NCI-H460 (cell line): ENCODE measurements around the gene KANK4. TPM values are rescaled to one million over a fixed set of nuclear protein-coding genes. Genes with fewer than 3 reads are reported as not detected.

Experiments used
- DNase-seq: peaks from one replicate; pipeline ENCODE4 v3.0.0-alpha.2; 2016; ENCODE audit warnings: low read depth; ENCODE audit errors: extremely low read depth
- total RNA-seq: library from RNA; depleted of rRNA; stranded (reverse); fragments of >200 nt; shearing (Covaris generic); gene quantifications from 2 replicates; pipeline ENCODE4 v1.2.3, GENCODE V29; 2014

KANK4 gene
- total RNA-seq, 1 experiment from 2014 or later: 0.07 TPM

DNA sequence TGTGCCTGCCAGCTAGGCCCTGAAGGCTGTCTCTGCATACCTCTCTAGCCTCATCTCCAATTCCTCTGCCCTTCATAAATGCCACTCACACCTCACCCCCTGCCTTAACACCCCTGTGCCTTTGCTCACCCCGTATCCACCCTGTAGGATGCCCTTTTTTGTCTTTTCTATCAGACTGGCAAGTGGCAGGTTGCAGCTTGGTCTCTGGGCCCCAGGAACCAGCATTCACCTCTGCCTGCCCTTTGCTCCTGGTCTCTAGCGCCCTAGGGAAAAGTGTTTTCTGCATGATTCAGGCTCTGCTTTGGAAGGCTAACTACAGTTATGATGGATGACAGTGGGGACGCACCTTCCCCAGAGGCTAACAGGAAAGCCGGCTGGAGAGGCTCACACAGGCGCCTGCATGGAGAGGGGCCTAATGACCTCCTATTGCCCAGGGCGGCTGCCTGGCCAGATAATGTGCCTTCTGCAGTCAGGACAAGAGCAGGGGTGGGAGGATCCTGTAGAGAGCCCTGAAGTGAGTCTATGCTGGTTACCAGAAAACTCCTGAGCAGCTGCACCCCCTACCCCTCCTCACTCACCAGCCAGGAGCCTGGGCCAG, 11.2 kb downstream of the KANK4 start:
- DNase-seq: no peak

DNA sequence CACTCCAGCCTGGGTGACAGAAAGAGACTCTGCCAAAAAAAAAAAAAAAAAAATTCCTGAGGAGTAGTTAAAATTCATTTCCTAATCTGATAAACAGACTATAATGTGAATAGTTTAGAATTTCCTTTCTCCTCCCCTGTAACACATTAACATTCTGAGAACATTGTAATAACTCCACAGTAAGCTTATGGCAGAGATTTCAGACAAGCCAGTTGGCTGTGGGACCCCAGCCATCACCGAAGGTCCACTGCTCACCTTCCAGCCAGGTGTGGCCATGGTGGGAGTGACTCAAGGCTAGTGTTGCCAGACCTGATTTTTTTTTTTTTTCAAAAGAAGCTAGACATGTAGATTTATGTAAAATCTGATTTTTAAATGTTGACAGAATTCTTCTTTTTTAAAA, 11.8 kb downstream of the KANK4 start:
- DNase-seq: no peak

DNA sequence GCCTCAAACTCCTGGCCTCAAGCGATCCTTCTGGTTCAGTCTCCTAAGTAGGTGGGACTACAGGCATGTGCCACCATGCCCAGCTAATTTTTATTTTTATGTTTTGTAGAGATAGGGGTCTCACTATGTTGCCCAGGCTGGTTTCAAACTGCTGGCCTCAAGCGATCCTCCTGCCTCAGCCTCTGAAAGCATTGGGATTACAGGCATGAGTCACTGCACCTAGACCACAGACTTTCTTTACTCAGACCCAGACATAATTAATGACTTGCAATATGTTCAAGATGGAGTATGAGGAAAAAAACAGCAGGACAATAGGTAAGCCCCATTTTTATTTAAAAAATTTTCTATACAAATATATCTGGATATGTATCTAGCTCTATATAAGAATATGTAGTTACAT, 13.2 kb downstream of the KANK4 start:
- no peak for DNase-seq

GRCh38 chr1:62304975-62305374, 14.3 kb downstream of the KANK4 start:
- DNase-seq: no peak

DNA sequence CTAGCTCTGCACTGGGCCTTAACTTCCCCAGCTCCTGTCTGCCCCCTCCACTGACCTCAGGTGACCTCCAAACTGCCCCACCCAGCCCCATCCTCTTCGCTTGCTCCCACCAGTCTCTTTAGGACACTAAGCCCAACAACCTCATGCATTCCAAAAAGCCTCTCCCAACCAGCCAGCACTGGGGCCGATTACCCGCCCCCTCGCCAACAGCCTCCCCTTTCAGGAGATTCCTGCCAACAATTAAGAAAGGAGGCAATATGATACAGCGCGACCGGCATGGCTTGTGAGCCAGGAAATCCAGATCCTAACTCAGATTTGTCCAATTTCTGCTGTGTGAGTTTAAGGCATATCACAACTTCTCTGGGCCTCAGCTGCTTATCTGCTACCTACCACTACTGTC, 14.7 kb downstream of the KANK4 start:
- no peak for DNase-seq

DNA sequence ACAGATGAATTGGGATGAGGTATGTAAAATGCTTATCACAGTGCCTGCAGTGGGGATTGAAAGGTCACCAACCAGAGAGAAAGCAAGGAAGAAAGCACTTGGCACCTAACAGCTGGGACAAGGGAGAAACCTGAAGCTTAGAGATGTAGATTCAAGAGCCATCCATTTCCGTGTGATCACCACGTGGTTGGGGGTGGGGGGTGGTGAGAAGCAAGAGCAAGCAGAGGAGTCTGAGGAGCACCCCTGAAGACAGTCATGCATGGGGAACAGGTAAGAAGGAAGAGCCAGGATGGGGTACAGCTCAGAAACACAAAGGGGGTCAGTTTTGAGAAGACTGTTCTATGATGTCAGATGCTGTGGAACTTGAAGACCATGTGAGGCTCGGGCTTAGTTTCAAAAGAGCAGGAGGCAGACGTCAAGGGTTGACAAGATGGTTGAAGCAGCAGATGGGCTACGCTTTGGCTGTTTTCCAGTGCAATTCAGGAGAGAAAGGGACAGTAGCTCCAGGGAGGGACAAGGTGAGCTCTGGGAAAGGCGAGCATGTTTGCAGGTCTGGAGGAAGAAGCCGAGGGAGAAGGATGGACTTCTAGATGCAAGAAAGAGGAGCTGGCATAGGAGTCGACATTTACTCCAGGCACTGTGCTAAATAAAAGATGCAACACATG, 17.4 kb downstream of the KANK4 start:
- no peak for DNase-seq

- DNase-seq: no peak
These were observed 19.6 kb downstream of the KANK4 start for GRCh38 chr1:62299426-62300200.

- DNase-seq: no peak
These were observed 23.2 kb downstream of the KANK4 start for GRCh38 chr1:62295921-62296491.

GRCh38 chr1:62294261-62294660, 25.0 kb downstream of the KANK4 start:
- no peak for DNase-seq

DNA sequence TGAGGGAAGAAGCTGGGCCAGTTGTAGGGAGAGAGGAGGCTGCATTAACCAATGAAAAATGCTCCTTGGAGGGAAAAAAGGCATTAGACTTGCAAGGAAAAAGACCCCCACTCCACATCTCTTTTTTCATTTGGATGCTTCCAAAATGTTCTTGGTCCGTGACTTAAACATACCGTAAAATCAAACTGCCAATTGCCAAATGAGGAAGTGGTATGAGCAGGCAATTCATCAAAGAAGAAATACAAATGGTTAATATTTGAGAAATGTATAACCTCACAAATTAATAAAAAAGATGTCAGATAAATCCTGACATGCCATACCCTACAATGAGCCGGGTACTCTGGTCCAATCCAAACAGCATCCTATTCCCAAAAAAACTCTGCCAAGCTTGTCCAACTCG, 30.6 kb downstream of the KANK4 start:
- no peak for DNase-seq

DNA sequence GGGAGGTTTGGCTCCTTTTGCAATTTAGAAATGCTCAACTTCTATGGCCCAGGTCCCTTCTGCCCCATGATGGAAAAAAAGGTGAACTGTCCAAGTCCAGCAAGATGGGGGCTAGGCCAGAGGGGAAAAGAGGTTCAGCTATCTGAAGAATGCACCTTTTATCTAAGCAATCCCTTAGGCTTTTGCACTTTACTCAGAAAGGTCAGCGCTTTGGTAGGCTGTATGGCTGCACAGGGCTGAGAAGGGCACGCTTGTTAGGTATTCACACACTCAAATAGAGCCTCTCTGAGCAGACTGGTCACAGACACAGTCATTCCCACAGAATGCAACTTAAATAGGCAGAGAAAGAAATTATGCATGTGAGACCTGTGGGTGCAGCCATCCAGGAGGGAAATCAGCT, 31.0 kb downstream of the KANK4 start:
- DNase-seq: no peak

GRCh38 chr1:62286786-62287224, 32.4 kb downstream of the KANK4 start:
- DNase-seq: no peak

DNA sequence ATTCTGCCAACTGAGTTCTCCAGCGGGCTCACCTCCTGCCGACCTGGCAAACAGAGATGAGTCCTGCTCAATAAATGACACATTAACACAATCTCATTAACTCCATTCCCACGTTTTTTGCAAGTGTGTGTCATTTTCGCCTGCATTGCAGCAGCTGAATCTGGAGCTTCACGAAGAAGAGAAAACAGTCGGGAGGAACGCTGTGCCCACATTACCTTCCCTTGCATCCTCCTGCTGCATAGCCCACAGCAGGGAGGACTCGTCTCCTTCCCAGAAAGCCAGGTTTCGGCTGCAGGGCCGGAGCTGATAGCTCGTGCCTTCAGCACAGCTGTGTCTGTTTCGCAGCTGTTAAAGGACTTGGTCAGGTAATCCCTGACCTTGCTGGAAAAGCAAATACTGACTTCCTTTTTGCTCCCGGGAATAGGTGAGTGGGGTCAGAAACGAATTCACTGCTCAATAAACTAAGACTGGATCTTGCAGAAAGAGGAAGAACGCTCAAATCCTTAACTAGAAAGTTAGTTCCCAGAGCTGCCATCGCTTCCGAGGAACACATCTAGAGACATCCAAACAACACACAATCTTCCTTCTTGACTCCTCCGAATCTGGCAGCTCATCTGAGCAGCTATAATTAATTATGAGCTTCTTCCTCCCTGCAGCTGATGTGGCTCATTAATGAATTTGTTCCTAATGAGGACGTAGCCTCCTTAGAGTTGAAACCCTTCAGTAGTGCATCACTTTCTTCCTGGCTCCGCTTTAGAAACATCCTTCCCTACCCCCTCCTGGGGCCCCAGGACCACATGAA, 33.0 kb downstream of the KANK4 start:
- DNase-seq: no peak

GRCh38 chr1:62285440-62285839, 33.8 kb downstream of the KANK4 start:
- no peak for DNase-seq

- no peak for DNase-seq
These were observed 35.2 kb downstream of the KANK4 start for GRCh38 chr1:62283986-62284385.

- no peak for DNase-seq
These were observed 36.1 kb downstream of the KANK4 start for GRCh38 chr1:62282909-62283755.

- DNase-seq: no peak
These were observed 37.2 kb downstream of the KANK4 start for GRCh38 chr1:62281922-62282555.

- no peak for DNase-seq
These were observed 38.2 kb downstream of the KANK4 start for GRCh38 chr1:62280960-62281465.

GRCh38 chr1:62280150-62280549, 39.1 kb downstream of the KANK4 start:
- DNase-seq: no peak
